GM21526 (cell line): ENCODE data around the gene ATP5PO.
"Not testable (repeated sequence)": the region's sequence is repeated elsewhere in the genome, so short reads cannot be mapped to it uniquely, and the experiment has no call there.

Experiments used
- ATAC-seq: cut with Tn5 transposase; IDR thresholded peaks from one replicate; pipeline ENCODE4 v1.9.1; 2021; ENCODE audit warnings: moderate library complexity; ENCODE audit not compliant: unreplicated experiment, low FRiP score

ATP5PO gene

DNA sequence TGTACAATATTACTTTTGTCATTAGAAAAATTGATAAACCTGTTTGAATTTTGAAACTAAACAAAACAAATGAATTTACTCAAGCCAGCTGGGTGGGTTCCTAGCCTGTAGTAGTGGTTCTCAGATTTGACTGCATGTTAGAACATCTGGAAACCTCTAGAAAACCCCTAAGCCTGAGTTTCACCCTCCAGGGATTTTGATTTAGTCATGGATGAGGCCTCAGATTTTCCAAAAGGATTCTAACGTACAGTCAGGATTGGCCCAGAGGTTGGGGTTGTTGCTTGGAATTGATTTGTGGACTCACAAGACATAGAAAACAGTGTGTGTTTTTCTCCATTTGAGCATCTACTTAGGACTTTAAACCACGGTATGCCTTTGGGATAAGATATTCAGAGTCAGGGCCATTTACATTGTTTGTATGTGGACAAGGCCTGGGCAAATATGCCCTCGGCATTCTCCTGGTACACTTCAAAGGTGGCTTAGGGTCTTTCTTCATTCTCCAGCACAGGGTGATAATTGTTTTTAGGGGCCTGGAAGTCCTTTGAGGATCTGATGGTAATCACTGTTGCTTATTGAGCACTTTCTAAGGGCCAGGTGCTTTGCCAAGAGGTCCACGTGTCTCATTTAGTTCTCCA, 42.6 kb downstream of the ATP5PO start:
- no peak for ATAC-seq

DNA sequence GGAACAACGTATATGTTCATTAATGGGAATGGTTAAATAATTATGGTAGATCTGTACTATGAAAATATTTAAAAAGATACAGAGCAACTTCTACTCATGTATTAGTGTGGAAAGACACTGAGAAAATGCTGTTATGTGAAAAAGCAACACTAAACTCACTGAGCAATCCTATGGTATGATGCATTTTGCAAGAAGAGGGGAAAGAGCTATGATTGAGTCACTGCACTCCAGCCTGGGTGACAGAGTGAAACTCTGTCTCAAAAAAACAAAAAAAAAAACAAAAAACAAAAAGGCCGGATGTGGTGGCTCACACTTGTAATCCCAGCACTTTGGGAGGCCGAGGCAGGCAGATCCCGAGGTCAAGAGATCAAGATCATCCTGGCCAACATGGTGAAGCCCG, 44.4 kb downstream of the ATP5PO start:
- no peak for ATAC-seq

DNA sequence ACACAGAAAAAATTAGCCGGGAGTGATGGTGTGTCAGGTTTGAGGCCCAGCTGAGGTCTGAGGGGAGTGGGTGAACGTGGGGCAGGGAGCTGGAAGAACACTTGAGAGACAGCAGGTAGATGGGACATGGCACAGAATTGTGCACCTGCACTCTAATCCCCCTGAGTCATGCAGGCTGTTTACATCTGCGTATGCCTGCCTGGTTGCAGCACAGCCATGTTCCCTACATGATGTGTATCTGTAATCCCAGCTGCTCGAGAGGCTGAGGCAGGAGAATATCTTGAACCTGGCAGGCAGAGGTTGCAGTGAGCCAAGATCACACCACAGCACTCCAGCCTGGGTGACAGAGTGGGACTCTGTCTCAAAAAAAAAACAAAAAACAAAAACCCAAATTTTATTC, 44.8 kb downstream of the ATP5PO start:
- no peak for ATAC-seq

DNA sequence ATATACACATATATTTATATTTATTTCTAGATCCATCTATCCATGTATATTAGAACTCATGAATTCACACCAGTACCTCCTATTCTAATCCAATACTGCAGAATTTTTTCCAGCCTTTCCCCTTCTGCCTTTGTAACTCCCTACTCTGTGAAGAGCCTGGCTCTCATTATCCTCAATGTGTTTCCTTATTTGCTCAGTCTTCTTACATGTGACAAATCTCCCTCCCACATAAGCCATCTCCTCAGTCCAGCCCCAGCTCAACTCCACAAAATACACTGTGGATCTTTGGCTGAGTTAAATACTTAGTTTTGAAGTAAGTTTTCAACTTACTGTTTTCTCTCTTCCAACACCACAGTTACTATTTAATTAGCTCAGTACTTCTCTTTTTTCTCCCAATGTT, 45.7 kb downstream of the ATP5PO start:
- no peak for ATAC-seq

DNA sequence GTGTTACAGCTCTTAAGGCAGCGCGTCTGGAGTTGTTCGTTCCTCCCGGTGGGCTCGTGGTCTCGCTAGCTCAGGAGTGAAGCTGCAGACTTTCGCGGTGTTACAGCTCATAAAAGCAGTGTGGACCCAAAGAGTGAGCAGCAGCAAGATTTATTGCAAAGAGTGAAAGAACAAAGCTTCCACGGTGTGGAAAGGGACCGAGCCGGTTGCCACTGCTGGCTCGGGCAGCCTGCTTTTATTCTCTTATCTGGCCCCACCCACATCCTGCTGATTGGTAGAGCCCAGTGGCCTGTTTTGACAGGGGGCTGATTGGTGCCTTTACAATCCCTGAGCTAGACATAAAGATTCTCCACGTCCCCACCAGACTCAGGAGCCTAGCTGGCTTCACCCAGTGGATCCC, 47.7 kb downstream of the ATP5PO start:
- ATAC-seq: not testable (repeated sequence)

DNA sequence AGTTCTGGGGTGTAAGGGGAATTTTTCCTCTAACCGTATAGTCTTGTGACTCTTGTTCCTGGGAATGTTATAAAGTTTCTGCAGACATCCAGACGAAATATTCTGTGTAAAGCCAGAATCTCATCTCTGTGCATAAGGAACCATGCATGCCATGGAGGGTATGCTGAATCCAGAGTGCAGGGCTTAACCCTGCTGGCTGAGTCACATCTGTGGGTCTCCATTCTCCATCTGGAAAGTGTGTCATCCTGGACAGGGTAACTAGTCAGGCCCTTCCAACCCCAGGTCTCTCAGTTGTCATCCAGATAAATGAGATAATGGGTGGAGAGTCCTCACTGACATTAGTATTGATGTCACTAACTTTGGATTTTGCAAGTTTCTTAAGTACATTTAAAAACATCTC, 48.8 kb downstream of the ATP5PO start:
- no peak for ATAC-seq

DNA sequence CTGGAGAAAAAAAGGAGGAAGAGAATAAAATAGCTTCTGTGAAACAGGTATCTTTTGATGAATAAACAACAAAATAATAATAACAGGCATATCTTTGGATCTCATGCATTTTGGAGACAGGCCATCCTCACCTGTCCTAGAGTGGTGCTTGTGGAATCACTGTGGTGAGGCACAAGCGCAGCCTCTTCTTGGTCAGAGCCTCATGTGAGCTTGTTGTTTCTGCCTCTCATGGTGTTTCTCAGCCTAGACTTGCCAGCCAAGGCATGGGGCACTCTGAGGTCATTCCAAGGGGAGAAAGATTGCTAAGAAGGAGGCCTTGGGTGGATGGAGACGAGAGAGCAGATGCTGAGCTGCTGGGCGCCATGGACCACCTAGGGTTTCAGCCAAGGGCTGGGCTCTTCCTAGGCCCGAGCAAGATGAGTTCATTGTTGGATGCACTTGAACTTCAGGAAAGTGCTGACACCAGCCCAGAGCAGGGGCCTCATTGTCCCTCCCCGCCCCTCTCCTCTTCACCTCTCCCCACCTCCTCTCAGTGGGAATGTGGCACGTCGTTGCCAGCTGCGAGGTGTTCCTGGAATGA, 49.5 kb downstream of the ATP5PO start:
- no peak for ATAC-seq

DNA sequence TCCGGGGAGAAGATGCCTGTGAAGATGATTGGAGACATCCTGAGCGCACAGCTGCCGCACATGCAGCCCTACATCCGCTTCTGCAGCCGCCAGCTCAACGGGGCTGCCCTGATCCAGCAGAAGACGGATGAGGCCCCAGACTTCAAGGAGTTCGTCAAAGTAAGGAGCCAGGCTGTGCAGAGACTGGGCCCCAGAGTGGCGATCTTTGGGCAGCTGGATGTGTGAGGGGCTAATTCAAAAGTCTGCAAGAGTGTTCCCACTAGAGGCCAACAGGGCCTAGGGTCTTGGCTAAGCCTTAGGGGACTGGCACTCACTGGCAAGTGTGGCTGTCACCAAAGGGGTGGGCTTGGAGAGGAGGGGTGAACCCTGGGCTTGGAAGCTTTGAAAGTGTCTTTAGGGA, 50.4 kb downstream of the ATP5PO start:
- ATAC-seq: no peak

DNA sequence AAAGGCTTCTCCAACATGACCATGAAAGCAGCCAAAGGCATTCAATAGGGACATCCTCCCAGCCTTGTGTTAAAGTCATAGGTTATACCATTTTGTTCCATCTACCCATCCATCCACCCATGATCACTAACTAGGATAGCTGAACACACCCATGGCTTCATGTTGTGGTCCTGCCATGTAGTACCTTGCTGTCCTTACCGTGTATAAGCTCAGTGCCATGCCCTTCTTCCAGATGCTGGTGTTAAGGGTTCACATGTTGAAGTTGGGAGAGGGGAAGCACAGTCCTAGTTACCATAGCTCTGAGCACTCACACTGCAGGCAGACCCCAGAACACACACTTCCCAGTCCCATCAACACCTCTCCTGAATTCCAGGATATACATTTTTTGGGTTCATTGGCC, 51.5 kb downstream of the ATP5PO start:
- no peak for ATAC-seq

DNA sequence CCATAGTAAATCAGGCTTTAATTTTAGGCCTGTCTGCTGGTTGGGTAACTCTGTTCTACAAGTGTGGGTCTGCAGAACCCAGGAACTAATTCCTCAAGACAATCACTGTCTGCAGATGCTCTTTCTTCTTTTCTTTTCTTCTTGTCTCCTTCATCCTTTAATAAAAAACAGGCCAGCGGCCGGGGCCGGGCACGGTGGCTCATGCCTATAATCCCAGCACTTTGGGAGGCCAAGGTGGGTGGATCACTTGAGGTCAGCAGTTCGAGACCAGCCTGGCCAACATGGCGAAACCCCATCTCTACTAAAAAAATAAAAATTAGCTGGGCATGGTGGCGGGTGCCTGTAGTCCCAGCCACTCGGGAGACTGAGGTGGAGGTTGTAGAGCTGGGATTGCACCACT, 52.4 kb downstream of the ATP5PO start:
- not testable (repeated sequence) for ATAC-seq

DNA sequence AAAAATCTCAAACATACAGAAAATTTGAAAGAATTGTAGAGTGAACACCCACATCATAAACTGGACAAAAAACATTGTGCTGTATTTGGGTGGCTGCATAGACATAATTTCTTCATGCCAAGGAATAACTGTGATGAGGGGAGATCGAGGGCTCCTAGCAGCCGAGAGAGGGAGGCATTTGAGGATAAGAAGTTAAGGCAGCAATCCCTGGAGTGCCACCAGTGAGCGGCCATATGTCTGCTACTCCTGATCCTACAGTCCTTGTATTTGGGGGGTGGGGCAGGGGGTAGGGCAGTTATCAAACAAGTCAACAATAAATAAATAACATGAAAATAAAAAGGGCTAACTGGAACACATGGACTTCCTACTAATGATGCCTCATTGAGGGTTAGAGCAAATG, 54.5 kb downstream of the ATP5PO start:
- no peak for ATAC-seq

DNA sequence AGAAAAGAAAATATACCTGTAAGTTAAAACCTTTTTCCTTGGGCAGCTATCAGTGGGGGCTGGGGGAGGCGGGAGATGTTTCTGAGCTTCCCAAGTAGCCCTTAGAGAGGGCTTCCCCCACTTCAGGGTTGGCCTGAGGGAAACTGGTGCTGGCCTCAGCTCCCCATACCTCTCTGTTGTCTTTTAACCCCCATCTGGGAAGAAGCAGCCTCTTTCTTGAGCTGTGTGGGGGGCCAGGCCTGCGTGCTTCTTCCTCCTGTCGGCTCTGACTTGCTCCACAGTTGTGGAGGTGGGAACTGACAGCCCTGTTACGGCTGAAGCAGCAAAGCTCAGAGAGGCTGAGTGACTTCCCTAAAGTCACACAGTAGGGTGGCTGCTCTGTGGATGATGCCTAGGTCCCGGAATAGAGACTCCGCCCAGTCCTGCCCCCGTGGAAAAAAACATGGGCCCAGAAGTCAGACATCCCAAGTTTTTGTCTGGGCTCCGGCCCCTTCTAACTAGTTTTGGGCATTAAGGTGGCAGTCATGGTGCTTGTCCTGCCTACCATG, 55.2 kb downstream of the ATP5PO start:
- no peak for ATAC-seq

DNA sequence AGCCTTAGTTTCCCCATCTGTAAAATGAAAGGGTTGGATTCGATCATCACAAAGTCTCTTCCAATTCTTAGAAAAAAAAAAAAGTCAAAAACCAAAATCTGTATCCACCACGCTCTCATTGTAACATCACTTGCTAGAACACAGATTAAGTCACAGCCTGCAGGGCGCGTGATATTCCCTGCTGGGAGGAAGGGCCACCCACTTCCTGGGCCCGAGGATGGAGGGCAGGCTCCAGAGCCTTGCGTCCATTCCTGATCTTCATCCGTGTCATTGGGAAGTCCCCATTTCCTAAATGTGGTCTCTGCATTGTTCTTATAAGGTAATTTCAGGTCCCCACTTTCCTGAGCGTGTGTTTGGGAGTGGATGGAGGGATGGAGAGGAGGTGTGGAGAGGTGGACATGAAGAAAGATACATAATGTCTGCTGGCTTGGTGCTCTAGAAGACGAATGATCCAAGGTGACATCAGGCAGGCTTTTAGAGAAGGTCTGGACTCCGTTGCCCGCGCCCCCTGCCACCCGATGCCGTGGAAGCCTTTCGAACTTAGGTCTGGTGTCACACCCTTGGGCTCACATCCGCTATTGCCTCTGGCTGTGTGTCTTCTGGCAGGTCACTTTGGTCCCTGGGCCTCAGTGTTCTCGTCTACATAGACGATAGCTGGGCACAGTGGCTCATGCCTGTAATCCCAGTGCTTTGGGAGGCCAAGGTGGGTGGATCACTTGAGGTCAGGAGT, 56.1 kb downstream of the ATP5PO start:
- no peak for ATAC-seq

DNA sequence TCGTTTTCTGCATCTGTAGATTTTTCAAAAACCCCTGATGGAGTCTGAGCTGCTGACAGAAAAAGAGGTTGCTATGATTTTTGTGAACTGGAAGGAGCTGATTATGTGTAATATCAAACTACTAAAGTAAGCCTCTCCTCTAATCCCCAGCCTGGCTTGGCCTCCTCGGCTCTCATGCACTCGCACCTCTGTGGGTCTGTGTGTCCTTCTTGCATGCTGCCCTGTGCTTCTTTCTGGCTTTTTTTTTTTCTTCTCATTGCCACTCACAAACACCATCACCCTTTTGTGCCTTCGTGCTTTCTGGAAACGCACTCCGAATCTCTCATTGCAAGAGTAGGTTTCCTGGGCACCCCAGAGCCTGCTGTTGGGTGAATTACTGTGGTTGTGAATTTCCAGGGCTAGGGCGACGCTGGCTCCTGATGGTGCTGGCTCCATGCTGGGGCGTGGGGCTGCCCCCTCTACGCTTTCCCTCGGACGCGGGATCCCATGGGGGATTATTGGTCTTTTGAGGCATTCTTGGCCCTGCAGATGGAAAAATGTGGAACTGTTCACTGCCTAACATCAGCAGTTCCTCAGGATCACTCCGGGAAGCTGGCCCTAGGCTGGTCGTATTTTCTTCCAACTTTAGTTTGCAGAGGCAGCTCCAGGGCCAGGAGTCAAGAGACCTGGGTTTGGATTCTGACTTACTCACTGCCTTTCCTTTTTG, 56.8 kb downstream of the ATP5PO start:
- no peak for ATAC-seq

DNA sequence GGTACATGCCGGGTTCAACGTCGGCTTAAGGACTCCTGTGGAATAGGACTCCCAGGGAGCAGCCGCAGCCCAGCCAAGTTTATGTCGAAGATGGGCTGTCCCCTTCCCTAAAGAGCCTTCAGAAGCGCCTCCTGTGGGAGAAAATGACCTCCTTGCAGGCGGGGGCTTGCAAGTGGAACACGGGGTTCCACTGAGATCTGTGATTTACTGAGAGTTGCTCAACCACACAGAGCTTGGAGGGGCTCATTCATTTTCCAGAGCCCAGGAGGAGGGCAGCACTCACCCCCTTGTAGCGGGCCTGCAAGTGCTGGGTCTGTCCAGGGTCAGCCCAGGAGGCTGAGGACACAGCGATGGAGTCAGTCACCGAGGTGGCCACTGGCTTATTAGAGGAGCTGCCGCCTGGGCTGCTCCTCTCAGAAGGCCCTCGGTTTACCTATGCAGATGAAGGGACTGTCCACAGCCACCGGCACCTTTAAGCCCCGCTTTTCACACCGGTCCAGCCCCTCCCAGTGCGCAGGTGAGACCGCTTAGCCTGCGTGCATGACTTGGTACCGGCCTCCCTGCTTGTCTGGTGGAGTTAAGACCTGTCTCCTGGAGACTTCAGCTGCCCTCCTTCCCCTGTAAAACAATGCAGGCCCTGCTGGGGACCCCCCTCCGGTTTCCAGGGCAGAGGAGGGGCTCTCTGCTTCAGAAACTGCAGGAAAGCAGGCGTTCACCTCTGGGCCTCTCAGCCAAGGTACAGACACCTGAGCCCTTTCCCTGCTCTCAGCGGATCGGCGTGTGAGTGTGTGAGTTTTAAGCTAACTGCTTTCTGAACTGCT, 57.5 kb downstream of the ATP5PO start:
- no peak for ATAC-seq

DNA sequence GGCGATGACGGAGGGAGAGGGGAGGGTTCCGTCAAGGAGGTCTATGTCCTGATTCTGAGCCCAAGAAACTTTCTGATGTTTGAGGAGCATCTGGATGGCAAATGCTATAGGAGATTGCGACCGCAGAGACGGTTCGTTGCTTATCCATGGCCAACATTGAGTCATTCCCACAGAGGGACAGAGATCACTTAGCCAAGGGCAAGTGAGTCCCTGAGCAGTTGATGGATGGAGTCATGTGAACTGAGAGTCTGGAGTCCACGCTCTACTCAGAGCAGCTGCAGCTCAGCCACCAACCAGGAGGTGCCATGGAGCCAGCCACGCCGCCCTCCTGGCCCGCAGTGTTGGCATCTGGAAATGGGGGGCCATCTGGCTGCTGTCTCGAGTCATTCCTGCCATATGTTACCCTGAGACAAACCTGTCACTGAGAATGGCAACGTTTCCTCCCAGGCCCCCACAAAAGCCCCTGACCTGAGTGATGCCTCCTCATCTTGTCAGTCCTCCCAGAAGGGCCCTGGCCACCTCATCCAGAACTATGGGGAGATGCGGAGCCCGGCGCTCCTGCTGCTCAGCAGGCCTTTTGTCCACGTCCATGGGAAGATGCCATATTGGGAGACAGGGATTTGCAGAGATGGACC, 58.6 kb downstream of the ATP5PO start:
- no peak for ATAC-seq

DNA sequence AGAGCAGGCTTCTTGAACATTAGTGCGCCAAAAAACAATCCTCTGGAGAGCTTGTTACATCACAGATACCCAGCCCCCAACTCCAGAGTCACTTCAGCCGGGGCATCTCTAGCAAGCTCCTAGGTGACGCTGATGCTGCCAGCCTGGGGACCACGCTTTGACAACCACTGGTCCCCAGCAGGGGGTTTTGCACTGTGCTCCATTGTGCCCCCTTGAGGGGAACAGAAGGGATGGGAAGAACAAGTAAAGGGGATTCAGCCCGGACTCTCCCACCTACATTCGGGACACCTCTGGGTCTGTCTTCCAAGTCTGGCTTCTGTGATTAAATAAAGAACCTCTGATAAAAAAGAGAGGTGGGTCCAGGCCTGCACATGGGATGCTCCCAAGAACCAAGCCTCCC, 60.4 kb downstream of the ATP5PO start:
- ATAC-seq: no peak

DNA sequence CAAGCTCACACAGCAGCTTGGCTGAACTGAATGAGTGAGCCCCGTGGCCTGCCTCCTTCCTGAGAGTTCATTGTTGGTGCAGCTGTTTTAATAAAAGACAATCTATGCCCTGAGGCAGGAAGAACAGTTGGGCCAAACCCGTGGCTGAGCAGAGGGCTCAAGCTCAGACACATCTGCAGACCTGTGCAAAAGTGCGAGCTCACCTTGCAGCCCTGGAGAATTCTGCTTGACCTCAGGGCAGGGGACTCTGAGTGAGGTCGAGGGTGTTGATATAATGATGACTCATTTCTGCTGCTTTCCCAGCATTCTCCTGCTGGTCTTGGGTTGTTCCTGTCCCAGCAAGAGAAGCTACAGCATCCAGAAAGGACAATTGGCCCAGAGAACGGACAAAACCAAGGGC, 61.0 kb downstream of the ATP5PO start:
- no peak for ATAC-seq
